OCI-LY1 (cell line): Measurements from ENCODE around the gene PTCD1.

ENCODE experiments used
- H2AFZ ChIP-seq: fragments of 200-600 bp; sonication (generic), shearing (Covaris generic); 2 replicates; pipeline ENCODE4 v1.6.0; 2014; ENCODE audit warnings: antibody characterized with exemption, mild to moderate bottlenecking, low read length
- H3F3A ChIP-seq: fragments of 200-600 bp; sonication (generic), shearing (Covaris generic); 2 replicates; pipeline ENCODE4 v1.6.0; 2014; ENCODE audit warnings: mild to moderate bottlenecking, antibody characterized with exemption, low read length, moderate library complexity; ENCODE audit not compliant: insufficient read depth
- H3K27ac ChIP-seq: fragments of 200-600 bp; sonication (generic); 2 replicates; pipeline ENCODE4 v1.5.1; 2014; ENCODE audit warnings: low read length, mixed run types, mild to moderate bottlenecking, low read depth; ENCODE audit not compliant: poor library complexity, severe bottlenecking
- H3K27me3 ChIP-seq: fragments of 200-600 bp; sonication (generic); 2 replicates; pipeline ENCODE4 v1.6.0; 2014; ENCODE audit warnings: antibody characterized with exemption, mild to moderate bottlenecking, low read length, moderate library complexity; ENCODE audit not compliant: insufficient read depth
- H3K36me3 ChIP-seq: fragments of 200-600 bp; sonication (generic); 2 replicates; pipeline ENCODE4 v1.6.1; 2014; ENCODE audit warnings: mild to moderate bottlenecking, antibody characterized with exemption, low read length, moderate library complexity, mixed read lengths; ENCODE audit not compliant: insufficient read depth
- H3K4me1 ChIP-seq: fragments of 200-600 bp; sonication (generic); 2 replicates; pipeline ENCODE4 v1.5.1; 2014; ENCODE audit warnings: mild to moderate bottlenecking, low read length, moderate library complexity; ENCODE audit not compliant: insufficient read depth, severe bottlenecking
- H3K4me2 ChIP-seq: fragments of 200-600 bp; sonication (generic), shearing (Covaris generic); 2 replicates; pipeline ENCODE4 v1.6.1; 2014; ENCODE audit warnings: low read length
- H3K4me3 ChIP-seq: fragments of 200-600 bp; sonication (generic); 2 replicates; pipeline ENCODE4 v1.5.1; 2014; ENCODE audit warnings: low read length, low read depth, mild to moderate bottlenecking, mixed read lengths; ENCODE audit not compliant: poor library complexity, severe bottlenecking
- H3K79me2 ChIP-seq: fragments of 200-600 bp; shearing (Covaris generic); 2 replicates; pipeline ENCODE4 v1.6.1; 2016; ENCODE audit warnings: mixed run types, low read length, mixed read lengths; ENCODE audit not compliant: insufficient read depth
- H3K9ac ChIP-seq: fragments of 200-600 bp; sonication (generic), shearing (Covaris generic); 2 replicates; pipeline ENCODE4 v1.6.1; 2014; ENCODE audit warnings: mild to moderate bottlenecking, low read length, mixed read lengths
- H3K9me2 ChIP-seq: fragments of 200-600 bp; sonication (generic), shearing (Covaris generic); 2 replicates; pipeline ENCODE4 v1.6.1; 2014; ENCODE audit warnings: low read depth, mild to moderate bottlenecking, low read length, mixed read lengths
- H3K9me3 ChIP-seq: fragments of 200-600 bp; shearing (Covaris generic); 2 replicates; pipeline ENCODE4 v1.6.1; 2014; ENCODE audit warnings: low read length, mixed read lengths
- H4K20me1 ChIP-seq: fragments of 200-600 bp; sonication (generic), shearing (Covaris generic); 2 replicates; pipeline ENCODE4 v1.6.0; 2016; ENCODE audit warnings: mild to moderate bottlenecking, low read length; ENCODE audit not compliant: insufficient read depth
- CTCF ChIP-seq: fragments of 200-600 bp; sonication (generic), shearing (Covaris generic); IDR thresholded peaks from 2 replicates; pipeline ENCODE4 v1.5.1; 2017; ENCODE audit warnings: mild to moderate bottlenecking, antibody characterized with exemption, low read length, moderate library complexity, mixed read lengths
- EZH2 ChIP-seq: fragments of 200-600 bp; sonication (generic), shearing (Covaris generic); IDR thresholded peaks from 2 replicates; pipeline ENCODE4 v1.8.0; 2017; ENCODE audit warnings: borderline replicate concordance, mixed run types, mild to moderate bottlenecking, antibody characterized with exemption, low read length, moderate library complexity, mixed read lengths

The PTCD1 gene

GRCh38 chr7:99403764-99404163 lies 34.8 kb downstream of the PTCD1 start:
- Histone ChIP-seq H3K9ac (no peak overlapping the region), H2AFZ (no peak overlapping the region), H3K79me2 (peaks cover 30% of the 10 kb centered on the region), H3K36me3 (peaks cover 61% of the 10 kb centered on the region), H3K4me2 (no peak overlapping the region), H3K9me2 (no peaks in the 10 kb centered on the region), H3K4me3 (no peak overlapping the region), H3K4me1 (peaks cover 16% of the 10 kb centered on the region), H3F3A (no peaks in the 10 kb centered on the region), H3K27me3 (no peaks in the 10 kb centered on the region), H4K20me1 (no peaks in the 10 kb centered on the region), H3K27ac (no peak overlapping the region), H3K9me3 (no peaks in the 10 kb centered on the region)
- no peak for TF ChIP-seq EZH2
- TF ChIP-seq CTCF = no peak

- no peaks in the 10 kb centered on the region for H4K20me1 ChIP-seq
Observed at GRCh38 chr7:99402854-99403253, 35.7 kb downstream of the PTCD1 start.

GRCh38 chr7:99399597-99399996 lies 39.0 kb downstream of the PTCD1 start:
- Histone ChIP-seq H3F3A (no peaks in the 10 kb centered on the region), H3K4me2 (no peak overlapping the region), H3K4me1 (no peaks in the 10 kb centered on the region), H3K9ac (no peak overlapping the region), H3K79me2 (no peaks in the 10 kb centered on the region), H2AFZ (no peak overlapping the region), H4K20me1 (no peaks in the 10 kb centered on the region), H3K9me2 (no peaks in the 10 kb centered on the region), H3K27me3 (no peaks in the 10 kb centered on the region), H3K4me3 (no peak overlapping the region), H3K36me3 (peaks cover 97% of the 10 kb centered on the region), H3K27ac (no peak overlapping the region), H3K9me3 (no peaks in the 10 kb centered on the region)
- TF ChIP-seq EZH2 (no peak), CTCF (no peak)

More at GRCh38 chr7:99402854-99403253, 35.7 kb downstream of the PTCD1 start:
- Histone ChIP-seq H3K4me1 (peaks cover 16% of the 10 kb centered on the region), H3K27ac (no peak overlapping the region), H3K4me3 (no peak overlapping the region), H2AFZ (no peak overlapping the region), H3K9me3 (no peaks in the 10 kb centered on the region), H3K36me3 (peaks cover 70% of the 10 kb centered on the region), H3K4me2 (no peak overlapping the region), H3K27me3 (no peaks in the 10 kb centered on the region), H3K79me2 (peaks cover 24% of the 10 kb centered on the region), H3F3A (no peaks in the 10 kb centered on the region), H3K9me2 (no peaks in the 10 kb centered on the region), H3K9ac (no peak overlapping the region)
- no peak for TF ChIP-seq CTCF
- no peak for TF ChIP-seq EZH2
